Measurements from ENCODE around the gene PPARA.

- TF ChIP-seq CTCF (IDR thresholded peaks at IDR 0.05) (no peak), YY1 (IDR thresholded peaks at IDR 0.05; ENCODE audit: low read depth) (no peak)
- TF ChIP-seq, protein P1, sequence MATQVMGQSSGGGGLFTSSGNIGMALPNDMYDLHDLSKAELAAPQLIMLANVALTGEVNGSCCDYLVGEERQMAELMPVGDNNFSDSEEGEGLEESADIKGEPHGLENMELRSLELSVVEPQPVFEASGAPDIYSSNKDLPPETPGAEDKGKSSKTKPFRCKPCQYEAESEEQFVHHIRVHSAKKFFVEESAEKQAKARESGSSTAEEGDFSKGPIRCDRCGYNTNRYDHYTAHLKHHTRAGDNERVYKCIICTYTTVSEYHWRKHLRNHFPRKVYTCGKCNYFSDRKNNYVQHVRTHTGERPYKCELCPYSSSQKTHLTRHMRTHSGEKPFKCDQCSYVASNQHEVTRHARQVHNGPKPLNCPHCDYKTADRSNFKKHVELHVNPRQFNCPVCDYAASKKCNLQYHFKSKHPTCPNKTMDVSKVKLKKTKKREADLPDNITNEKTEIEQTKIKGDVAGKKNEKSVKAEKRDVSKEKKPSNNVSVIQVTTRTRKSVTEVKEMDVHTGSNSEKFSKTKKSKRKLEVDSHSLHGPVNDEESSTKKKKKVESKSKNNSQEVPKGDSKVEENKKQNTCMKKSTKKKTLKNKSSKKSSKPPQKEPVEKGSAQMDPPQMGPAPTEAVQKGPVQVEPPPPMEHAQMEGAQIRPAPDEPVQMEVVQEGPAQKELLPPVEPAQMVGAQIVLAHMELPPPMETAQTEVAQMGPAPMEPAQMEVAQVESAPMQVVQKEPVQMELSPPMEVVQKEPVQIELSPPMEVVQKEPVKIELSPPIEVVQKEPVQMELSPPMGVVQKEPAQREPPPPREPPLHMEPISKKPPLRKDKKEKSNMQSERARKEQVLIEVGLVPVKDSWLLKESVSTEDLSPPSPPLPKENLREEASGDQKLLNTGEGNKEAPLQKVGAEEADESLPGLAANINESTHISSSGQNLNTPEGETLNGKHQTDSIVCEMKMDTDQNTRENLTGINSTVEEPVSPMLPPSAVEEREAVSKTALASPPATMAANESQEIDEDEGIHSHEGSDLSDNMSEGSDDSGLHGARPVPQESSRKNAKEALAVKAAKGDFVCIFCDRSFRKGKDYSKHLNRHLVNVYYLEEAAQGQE (IDR thresholded peaks at IDR 0.05; ENCODE audit: low read depth, low read length) = no peak
Observed at GRCh38 chr22:46259374-46259773, 109.0 kb downstream of the PPARA start.
